Neural progenitor cell (in vitro differentiated cells): ENCODE measurements around the gene FBN2.

Experiments used
- EZH2 ChIP-seq: fragments of 200-600 bp; sonication (generic); IDR thresholded peaks from 2 replicates; pipeline ENCODE4 v1.6.1; 2017; ENCODE audit warnings: antibody characterized with exemption, mild to moderate bottlenecking, moderate library complexity
- EZH2phosphoT487 ChIP-seq: fragments of 200-600 bp; sonication (generic); IDR thresholded peaks from 2 replicates; pipeline ENCODE4 v1.6.1; 2017; ENCODE audit warnings: antibody characterized with exemption
- TF ChIP-seq, protein P1 (sequence below): fragments of 200-600 bp; sonication (generic); IDR thresholded peaks from 2 replicates; pipeline ENCODE4 v1.5.1; 2017; ENCODE audit warnings: antibody characterized with exemption, mild to moderate bottlenecking

- TF ChIP-seq, protein P1, sequence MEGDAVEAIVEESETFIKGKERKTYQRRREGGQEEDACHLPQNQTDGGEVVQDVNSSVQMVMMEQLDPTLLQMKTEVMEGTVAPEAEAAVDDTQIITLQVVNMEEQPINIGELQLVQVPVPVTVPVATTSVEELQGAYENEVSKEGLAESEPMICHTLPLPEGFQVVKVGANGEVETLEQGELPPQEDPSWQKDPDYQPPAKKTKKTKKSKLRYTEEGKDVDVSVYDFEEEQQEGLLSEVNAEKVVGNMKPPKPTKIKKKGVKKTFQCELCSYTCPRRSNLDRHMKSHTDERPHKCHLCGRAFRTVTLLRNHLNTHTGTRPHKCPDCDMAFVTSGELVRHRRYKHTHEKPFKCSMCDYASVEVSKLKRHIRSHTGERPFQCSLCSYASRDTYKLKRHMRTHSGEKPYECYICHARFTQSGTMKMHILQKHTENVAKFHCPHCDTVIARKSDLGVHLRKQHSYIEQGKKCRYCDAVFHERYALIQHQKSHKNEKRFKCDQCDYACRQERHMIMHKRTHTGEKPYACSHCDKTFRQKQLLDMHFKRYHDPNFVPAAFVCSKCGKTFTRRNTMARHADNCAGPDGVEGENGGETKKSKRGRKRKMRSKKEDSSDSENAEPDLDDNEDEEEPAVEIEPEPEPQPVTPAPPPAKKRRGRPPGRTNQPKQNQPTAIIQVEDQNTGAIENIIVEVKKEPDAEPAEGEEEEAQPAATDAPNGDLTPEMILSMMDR = no peak
- TF ChIP-seq EZH2 (no peak), EZH2phosphoT487 (no peak)
Observed at GRCh38 chr5:128493657-128494329, 44.3 kb downstream of the FBN2 start.
